Skin of body (tissue), 2 donors: Measurements from ENCODE around the gene CHRNA7. TPM values are rescaled to one million over a fixed set of nuclear protein-coding genes. Genes with fewer than 3 reads are reported as not detected.

ENCODE experiments used
- DNase-seq: peaks from one replicate; lab custom pipeline; 2025; lab: John Stamatoyannopoulos, UW
- total RNA-seq: library from RNA; depleted of rRNA; stranded (reverse); fragments of >200 nt; gene quantifications from one replicate; pipeline ENCODE4 v1.2.3, GENCODE V29; 2014

The CHRNA7 gene
- total RNA-seq, 1 donor from 2014 or later: 1.6 TPM

- no peak for DNase-seq
Measured at GRCh38 chr15:32067115-32067514, 36.8 kb downstream of the CHRNA7 start.

- DNase-seq: no peak
Measured at GRCh38 chr15:32089851-32090359, 59.6 kb downstream of the CHRNA7 start.

GRCh38 chr15:32091505-32092380 lies 61.4 kb downstream of the CHRNA7 start:
- no peak for DNase-seq

- DNase-seq: no peak
Measured at GRCh38 chr15:32096213-32096612, 65.9 kb downstream of the CHRNA7 start.

GRCh38 chr15:32096916-32097617 lies 66.8 kb downstream of the CHRNA7 start:
- DNase-seq: no peak

GRCh38 chr15:32098033-32098432 lies 67.7 kb downstream of the CHRNA7 start:
- no peak for DNase-seq

GRCh38 chr15:32099097-32099785 lies 68.9 kb downstream of the CHRNA7 start:
- no peak for DNase-seq

GRCh38 chr15:32099956-32100684 lies 69.8 kb downstream of the CHRNA7 start:
- no peak for DNase-seq

GRCh38 chr15:32104061-32104995 lies 74.0 kb downstream of the CHRNA7 start:
- DNase-seq: no peak

GRCh38 chr15:32105258-32106241 lies 75.2 kb downstream of the CHRNA7 start:
- DNase-seq: no peak

- DNase-seq: no peak
Measured at GRCh38 chr15:32106401-32107381, 76.4 kb downstream of the CHRNA7 start.

GRCh38 chr15:32107477-32108080 lies 77.3 kb downstream of the CHRNA7 start:
- no peak for DNase-seq

- no peak for DNase-seq
Measured at GRCh38 chr15:32108661-32109060, 78.3 kb downstream of the CHRNA7 start.

GRCh38 chr15:32112101-32112500 lies 81.8 kb downstream of the CHRNA7 start:
- no peak for DNase-seq

GRCh38 chr15:32113224-32113623 lies 82.9 kb downstream of the CHRNA7 start:
- DNase-seq: no peak

- DNase-seq: no peak
Measured at GRCh38 chr15:32117122-32117521, 86.8 kb downstream of the CHRNA7 start.

- no peak for DNase-seq
Measured at GRCh38 chr15:32119286-32119685, 89.0 kb downstream of the CHRNA7 start.
